Keratinocyte (primary cell): ENCODE results near the gene CNFN.

ENCODE experiments used
- CTCF ChIP-seq, 3 experiments: IDR thresholded peaks in 1 of 3; conservative IDR thresholded peaks in 1 of 3; optimal IDR thresholded peaks in 1 of 3; 2 replicates in 2 of 3; 3 replicates in 1 of 3; pipeline versions ENCODE3 to v1.5.1; 2011; ENCODE audit warnings: low read length in 3 of 3, mild to moderate bottlenecking in 3 of 3, moderate library complexity in 2 of 3, control low read depth in 1 of 3, inconsistent platforms in 1 of 3; ENCODE audit not compliant: insufficient read depth in 2 of 3; ENCODE audit errors: extremely low read depth in 1 of 3
- EZH2 ChIP-seq: IDR thresholded peaks from one replicate; pipeline ENCODE4 v1.6.1; 2012; ENCODE audit warnings: inconsistent platforms, mild to moderate bottlenecking, low read length, moderate library complexity

GRCh38 chr19:42352301-42353259 is 37.5 kb downstream of the CNFN start:
- no peak for TF ChIP-seq CTCF (optimal IDR thresholded peaks at IDR 0.05 in 1 of 3, IDR thresholded peaks at IDR 0.05 in 1 of 3, conservative IDR thresholded peaks at IDR 0.05 in 1 of 3; ENCODE audit: extremely low read depth in 1 of 3, insufficient read depth in 2 of 3, low read length in 3 of 3)
- TF ChIP-seq EZH2: no peak
